ENCODE results near the gene KCNQ1OT1. TPM values are rescaled to one million over a fixed set of nuclear protein-coding genes. Genes with fewer than 3 reads are reported as not detected.

Gene KCNQ1OT1
- total RNA-seq, 2 donors from 2014 or later = 5.2 to 6.9 TPM

GRCh38 chr11:2580571-2581001 lies 119.2 kb downstream of the KCNQ1OT1 start:
- Mint-ChIP-seq H3K27ac (no peak overlapping the region), H3K4me1 (peaks cover 6% of the 10 kb centered on the region), H3K27me3 (ENCODE audit: insufficient read depth) (peaks cover 48% of the 10 kb centered on the region), H3K9me3 (no peaks in the 10 kb centered on the region), H3K36me3 (ENCODE audit: low read depth) (no peaks in the 10 kb centered on the region), H3K4me3 (no peak overlapping the region)
- H3K4me3 ChIP-seq (ENCODE audit: low read length) = no peak overlapping the region
- H3K36me3 ChIP-seq (ENCODE audit: control insufficient read depth, insufficient read depth, low read length) = no peaks in the 10 kb centered on the region
- H3K9me3 ChIP-seq (ENCODE audit: control insufficient read depth, low read length) = no peaks in the 10 kb centered on the region
- H3K27me3 ChIP-seq (ENCODE audit: control insufficient read depth, insufficient read depth, low read length, poor library complexity, severe bottlenecking) = peaks cover 12% of the 10 kb centered on the region
- no peak for TF ChIP-seq CTCF (conservative IDR thresholded peaks at IDR 0.05)
- no peak overlapping the region for H3K9ac ChIP-seq (ENCODE audit: extremely low read depth, low read length, poor library complexity, severe bottlenecking)
- peaks cover 7% of the 10 kb centered on the region for H3K4me1 ChIP-seq (ENCODE audit: control insufficient read depth, insufficient read depth, low read length)
- no peak overlapping the region for H3K27ac ChIP-seq (ENCODE audit: low read depth, low read length)
- 93 to 94% methylated on average over 3 to 13 of the region's 13 CpGs for WGBS, 2 experiments (ENCODE audit: insufficient coverage in 1 of 2, insufficient read length in 1 of 2)
- peak; percentile 36 for DNase-seq

GRCh38 chr11:2580061-2580421 lies 119.8 kb downstream of the KCNQ1OT1 start:
- H3K27me3 ChIP-seq (ENCODE audit: control insufficient read depth, insufficient read depth, low read length, poor library complexity, severe bottlenecking) = peaks cover 12% of the 10 kb centered on the region
- peaks cover 6% of the 10 kb centered on the region for H3K4me1 Mint-ChIP-seq
- DNase-seq = peak; percentile 41
- no peaks in the 10 kb centered on the region for H3K36me3 ChIP-seq (ENCODE audit: control insufficient read depth, insufficient read depth, low read length)
- peaks cover 45% of the 10 kb centered on the region for H3K27me3 Mint-ChIP-seq (ENCODE audit: insufficient read depth)
- H3K27ac Mint-ChIP-seq = no peak overlapping the region
- no peak overlapping the region for H3K9ac ChIP-seq (ENCODE audit: extremely low read depth, low read length, poor library complexity, severe bottlenecking)
- H3K4me3 ChIP-seq (ENCODE audit: low read length) = no peak overlapping the region
- no peak overlapping the region for H3K4me3 Mint-ChIP-seq
- H3K36me3 Mint-ChIP-seq (ENCODE audit: low read depth) = no peaks in the 10 kb centered on the region
- no peaks in the 10 kb centered on the region for H3K9me3 Mint-ChIP-seq
- WGBS, 2 experiments (ENCODE audit: insufficient coverage in 1 of 2, insufficient read length in 1 of 2) = 89 to 91% methylated on average over 4 to 9 of the region's 10 CpGs
- peaks cover 7% of the 10 kb centered on the region for H3K4me1 ChIP-seq (ENCODE audit: control insufficient read depth, insufficient read depth, low read length)
- H3K9me3 ChIP-seq (ENCODE audit: control insufficient read depth, low read length) = no peaks in the 10 kb centered on the region
- TF ChIP-seq CTCF (conservative IDR thresholded peaks at IDR 0.05) = no peak
- H3K27ac ChIP-seq (ENCODE audit: low read depth, low read length) = no peak overlapping the region

- Mint-ChIP-seq H3K4me3 (no peak overlapping the region), H3K4me1 (peaks cover 6% of the 10 kb centered on the region), H3K9me3 (no peaks in the 10 kb centered on the region), H3K27me3 (ENCODE audit: insufficient read depth) (peaks cover 45% of the 10 kb centered on the region), H3K27ac (peak overlapping the region; percentile 80), H3K36me3 (ENCODE audit: low read depth) (no peaks in the 10 kb centered on the region)
- H3K27me3 ChIP-seq (ENCODE audit: control insufficient read depth, insufficient read depth, low read length, poor library complexity, severe bottlenecking) = peaks cover 8% of the 10 kb centered on the region
- peaks cover 7% of the 10 kb centered on the region for H3K4me1 ChIP-seq (ENCODE audit: control insufficient read depth, insufficient read depth, low read length)
- peak overlapping the region; percentile 15 for H3K9ac ChIP-seq (ENCODE audit: extremely low read depth, low read length, poor library complexity, severe bottlenecking)
- H3K27ac ChIP-seq (ENCODE audit: low read depth, low read length) = no peak overlapping the region
- TF ChIP-seq CTCF (conservative IDR thresholded peaks at IDR 0.05) = no peak
- peak; percentile 80 for DNase-seq
- 71 to 78% methylated on average over 4 to 15 of the region's 17 CpGs for WGBS, 2 experiments (ENCODE audit: insufficient coverage in 1 of 2, insufficient read length in 1 of 2)
- H3K9me3 ChIP-seq (ENCODE audit: control insufficient read depth, low read length) = no peaks in the 10 kb centered on the region
- no peak overlapping the region for H3K4me3 ChIP-seq (ENCODE audit: low read length)
- H3K36me3 ChIP-seq (ENCODE audit: control insufficient read depth, insufficient read depth, low read length) = no peaks in the 10 kb centered on the region
Observed at GRCh38 chr11:2579315-2580060, 120.3 kb downstream of the KCNQ1OT1 start.

Measured in endodermal cell (in vitro differentiated cells).